K562 (cell line): ENCODE measurements around the gene ZSWIM8.

Experiments
- CTCF ChIP-seq, 3 experiments: IDR thresholded peaks in 2 of 3; conservative IDR thresholded peaks in 1 of 3; 2 replicates each; pipeline ENCODE4 v1.5.1; 2011 to 2012; ENCODE audit warnings: low read length in 3 of 3, mild to moderate bottlenecking in 3 of 3, control low read depth in 2 of 3, improper control_type of control experiment in 1 of 3, inconsistent platforms in 1 of 3, low read depth in 1 of 3, mixed read lengths in 1 of 3, moderate library complexity in 1 of 3; ENCODE audit not compliant: insufficient read depth in 2 of 3
- GABPA ChIP-seq: fragments of 200-800 bp; sonication (Bioruptor generic); conservative IDR thresholded peaks from 2 replicates; pipeline ENCODE4 v1.6.1; 2016; ENCODE audit warnings: low read depth, missing genetic modification characterization, missing compliant biosample characterization
- MAFK ChIP-seq: IDR thresholded peaks from 2 replicates; pipeline ENCODE4 v1.6.1; 2011; ENCODE audit warnings: low read length, improper control_type of control experiment
- SP1 ChIP-seq: sonication (generic); formaldehyde crosslinking; IDR thresholded peaks from 2 replicates; pipeline ENCODE4 v1.8.1; 2022; ENCODE audit warnings: mild to moderate bottlenecking, missing genetic modification reagents
- ZZZ3 ChIP-seq: fragments of 450-650 bp; IDR thresholded peaks from 2 replicates; pipeline ENCODE4 v1.6.1; 2016; ENCODE audit warnings: antibody characterized with exemption, mild to moderate bottlenecking, moderate library complexity

GRCh38 chr10:73818402-73818801 is 33.0 kb downstream of the ZSWIM8 start:
- TF ChIP-seq GABPA (tag) (no peak), ZZZ3 (no peak), SP1 (CRISPR knock-in tag) (no peak), CTCF (IDR thresholded peaks at IDR 0.05 in 2 of 3, conservative IDR thresholded peaks at IDR 0.05 in 1 of 3; ENCODE audit: insufficient read depth in 2 of 3, low read depth in 1 of 3, low read length in 3 of 3) (peak; percentile 24 to 48 (median 25); a peak in 4 of 6 replicates), MAFK (no peak)
